ENCODE results near the gene CNKSR1. TPM values are rescaled to one million over a fixed set of nuclear protein-coding genes. Genes with fewer than 3 reads are reported as not detected.

Gene CNKSR1
- total and polyA plus RNA-seq, 2 of the 13 experiments (the other 11 are each of a cell fraction or from before 2014, with no cell fraction given), result 3.4 to 8.9 TPM

DNA sequence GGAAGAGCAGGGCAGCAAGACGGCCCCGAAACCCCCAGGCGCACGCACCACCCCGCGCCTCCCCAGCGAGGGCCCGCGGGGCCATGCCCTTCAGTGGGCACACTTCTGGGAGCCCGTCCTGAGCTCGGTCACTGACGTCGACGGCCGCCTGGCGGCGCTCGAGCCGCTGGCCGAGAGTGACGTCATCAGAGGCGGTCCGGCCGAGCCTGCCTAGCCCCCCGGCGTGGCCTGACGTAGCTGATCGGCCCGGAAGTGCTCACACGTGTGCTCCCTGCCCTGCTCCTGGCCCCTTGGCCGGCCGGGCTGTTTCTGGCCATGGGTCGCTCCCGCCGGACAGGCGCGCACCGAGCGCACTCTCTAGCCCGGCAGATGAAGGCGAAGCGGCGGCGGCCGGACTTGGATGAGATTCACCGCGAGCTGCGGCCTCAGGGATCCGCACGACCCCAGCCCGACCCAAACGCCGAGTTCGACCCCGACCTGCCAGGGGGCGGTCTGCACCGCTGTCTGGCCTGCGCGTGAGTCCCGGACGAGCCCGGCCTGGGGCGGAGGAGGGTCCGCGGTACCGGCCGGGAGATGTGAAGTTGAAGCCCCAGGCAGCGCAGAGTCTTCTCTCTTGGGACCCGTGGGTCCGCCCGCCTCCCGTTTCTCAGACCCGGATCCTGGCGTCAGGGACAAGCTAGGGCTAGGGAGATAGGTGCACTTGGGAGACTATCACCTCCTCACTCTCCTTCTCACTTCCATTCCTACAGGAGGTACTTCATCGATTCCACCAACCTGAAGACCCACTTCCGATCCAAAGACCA lies 7.4 kb upstream of the CNKSR1 start, which contains the start of gene ZNF593 (continued):
- TF ChIP-seq U2AF2 (IDR thresholded peaks at IDR 0.05; ENCODE audit: low read depth, low read length), result no peak
- peak; percentile 97 for TF ChIP-seq HIVEP1 (CRISPR knock-in tag; IDR thresholded peaks at IDR 0.05)
- peak; percentile 90 for TF ChIP-seq ARNT2 (CRISPR knock-in tag; IDR thresholded peaks at IDR 0.05; ENCODE audit: low read depth)
- peak; percentile 55; the same call in 1 of the 2 replicates for TF ChIP-seq FOXJ3 (CRISPR knock-in tag; IDR thresholded peaks at IDR 0.05; ENCODE audit: borderline replicate concordance)
- TF ChIP-seq NFRKB (IDR thresholded peaks at IDR 0.05), result no peak
- TF ChIP-seq, protein P1, sequence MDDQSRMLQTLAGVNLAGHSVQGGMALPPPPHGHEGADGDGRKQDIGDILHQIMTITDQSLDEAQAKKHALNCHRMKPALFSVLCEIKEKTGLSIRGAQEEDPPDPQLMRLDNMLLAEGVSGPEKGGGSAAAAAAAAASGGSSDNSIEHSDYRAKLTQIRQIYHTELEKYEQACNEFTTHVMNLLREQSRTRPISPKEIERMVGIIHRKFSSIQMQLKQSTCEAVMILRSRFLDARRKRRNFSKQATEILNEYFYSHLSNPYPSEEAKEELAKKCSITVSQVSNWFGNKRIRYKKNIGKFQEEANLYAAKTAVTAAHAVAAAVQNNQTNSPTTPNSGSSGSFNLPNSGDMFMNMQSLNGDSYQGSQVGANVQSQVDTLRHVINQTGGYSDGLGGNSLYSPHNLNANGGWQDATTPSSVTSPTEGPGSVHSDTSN (CRISPR knock-in tag; IDR thresholded peaks at IDR 0.05; ENCODE audit: borderline replicate concordance), result peak; percentile 42; the same call in 1 of the 2 replicates
- TF ChIP-seq RCOR2 (CRISPR knock-in tag; IDR thresholded peaks at IDR 0.05), result no peak
- peak; percentile 64 for TF ChIP-seq HNRNPLL (IDR thresholded peaks at IDR 0.05; ENCODE audit: low read depth, low read length, poor library complexity, severe bottlenecking)
- no peak for TF ChIP-seq ATM (IDR thresholded peaks at IDR 0.05; ENCODE audit: borderline replicate concordance)
- no peak for TF ChIP-seq RORA (CRISPR knock-in tag; IDR thresholded peaks at IDR 0.05)
- TF ChIP-seq ZNF441 (CRISPR knock-in tag; IDR thresholded peaks at IDR 0.05; ENCODE audit: borderline replicate concordance), result peak; percentile 79; the same call in 1 of the 2 replicates
- TF ChIP-seq KAT2B (IDR thresholded peaks at IDR 0.05; ENCODE audit: borderline replicate concordance, low read depth, low read length), result no peak
- TF ChIP-seq, protein P2, sequence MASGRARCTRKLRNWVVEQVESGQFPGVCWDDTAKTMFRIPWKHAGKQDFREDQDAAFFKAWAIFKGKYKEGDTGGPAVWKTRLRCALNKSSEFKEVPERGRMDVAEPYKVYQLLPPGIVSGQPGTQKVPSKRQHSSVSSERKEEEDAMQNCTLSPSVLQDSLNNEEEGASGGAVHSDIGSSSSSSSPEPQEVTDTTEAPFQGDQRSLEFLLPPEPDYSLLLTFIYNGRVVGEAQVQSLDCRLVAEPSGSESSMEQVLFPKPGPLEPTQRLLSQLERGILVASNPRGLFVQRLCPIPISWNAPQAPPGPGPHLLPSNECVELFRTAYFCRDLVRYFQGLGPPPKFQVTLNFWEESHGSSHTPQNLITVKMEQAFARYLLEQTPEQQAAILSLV (CRISPR knock-in tag; IDR thresholded peaks at IDR 0.05; ENCODE audit: borderline replicate concordance), result peak; percentile 86; the same call in 1 of the 2 replicates
- TF ChIP-seq CREM (IDR thresholded peaks at IDR 0.05), result peak; percentile 95
- TF ChIP-seq CREM (CRISPR knock-in tag; IDR thresholded peaks at IDR 0.05), result peak; percentile 88
- TF ChIP-seq ARHGAP35 (CRISPR knock-in tag; IDR thresholded peaks at IDR 0.05; ENCODE audit: borderline replicate concordance), result peak; percentile 83; the same call in 1 of the 2 replicates
- peak; percentile 84; the same call in 1 of the 2 replicates for TF ChIP-seq ZNF44 (CRISPR knock-in tag; IDR thresholded peaks at IDR 0.05)
- 0 out of 2 replicates have a peak, but pooled peaks have one; percentile 36 for TF ChIP-seq MTF1 (CRISPR knock-in tag; IDR thresholded peaks at IDR 0.05)
- peak; percentile 95 for TF ChIP-seq KAT8 (CRISPR knock-in tag; IDR thresholded peaks at IDR 0.05)
- TF ChIP-seq ZKSCAN5 (CRISPR knock-in tag; IDR thresholded peaks at IDR 0.05), result peak; percentile 76; the same call in 1 of the 2 replicates
- no peak for TF ChIP-seq FOXA1 (IDR thresholded peaks at IDR 0.05)
- TF ChIP-seq FOXA1 (CRISPR knock-in tag; IDR thresholded peaks at IDR 0.05), result peak; percentile 14; the same call in 1 of the 2 replicates
- TF ChIP-seq, protein P3, sequence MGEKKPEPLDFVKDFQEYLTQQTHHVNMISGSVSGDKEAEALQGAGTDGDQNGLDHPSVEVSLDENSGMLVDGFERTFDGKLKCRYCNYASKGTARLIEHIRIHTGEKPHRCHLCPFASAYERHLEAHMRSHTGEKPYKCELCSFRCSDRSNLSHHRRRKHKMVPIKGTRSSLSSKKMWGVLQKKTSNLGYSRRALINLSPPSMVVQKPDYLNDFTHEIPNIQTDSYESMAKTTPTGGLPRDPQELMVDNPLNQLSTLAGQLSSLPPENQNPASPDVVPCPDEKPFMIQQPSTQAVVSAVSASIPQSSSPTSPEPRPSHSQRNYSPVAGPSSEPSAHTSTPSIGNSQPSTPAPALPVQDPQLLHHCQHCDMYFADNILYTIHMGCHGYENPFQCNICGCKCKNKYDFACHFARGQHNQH (CRISPR knock-in tag; IDR thresholded peaks at IDR 0.05), result peak; percentile 80
- no peak; the same call in 1 of the 2 replicates for TF ChIP-seq ZNF460 (CRISPR knock-in tag; IDR thresholded peaks at IDR 0.05; ENCODE audit: borderline replicate concordance)
- TF ChIP-seq NFATC3 (CRISPR knock-in tag; IDR thresholded peaks at IDR 0.05), result peak; percentile 86; the same call in 1 of the 2 replicates
- no peak for TF ChIP-seq FIP1L1 (IDR thresholded peaks at IDR 0.05; ENCODE audit: borderline replicate concordance, insufficient read depth, low read depth, low read length)
- TF ChIP-seq, protein P4, sequence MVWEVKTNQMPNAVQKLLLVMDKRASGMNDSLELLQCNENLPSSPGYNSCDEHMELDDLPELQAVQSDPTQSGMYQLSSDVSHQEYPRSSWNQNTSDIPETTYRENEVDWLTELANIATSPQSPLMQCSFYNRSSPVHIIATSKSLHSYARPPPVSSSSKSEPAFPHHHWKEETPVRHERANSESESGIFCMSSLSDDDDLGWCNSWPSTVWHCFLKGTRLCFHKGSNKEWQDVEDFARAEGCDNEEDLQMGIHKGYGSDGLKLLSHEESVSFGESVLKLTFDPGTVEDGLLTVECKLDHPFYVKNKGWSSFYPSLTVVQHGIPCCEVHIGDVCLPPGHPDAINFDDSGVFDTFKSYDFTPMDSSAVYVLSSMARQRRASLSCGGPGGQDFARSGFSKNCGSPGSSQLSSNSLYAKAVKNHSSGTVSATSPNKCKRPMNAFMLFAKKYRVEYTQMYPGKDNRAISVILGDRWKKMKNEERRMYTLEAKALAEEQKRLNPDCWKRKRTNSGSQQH (CRISPR knock-in tag; IDR thresholded peaks at IDR 0.05; ENCODE audit: low read depth), result peak; percentile 92

Measured in HepG2 (cell line).